A549 (cell line): ENCODE results near the gene ZC3H11A. TPM values are rescaled to one million over a fixed set of nuclear protein-coding genes. Genes with fewer than 3 reads are reported as not detected.
"Not testable (repeated sequence)": the region's sequence is repeated elsewhere in the genome, so short reads cannot be mapped to it uniquely, and the experiment has no call there.

Experiments used
- ATAC-seq, 2 experiments: fragments of 200-7000 bp in 1 of 2; fragments of >200 bp in 1 of 2; cut with Nextera tagmentation in 1 of 2; cut with Tn5 transposase in 1 of 2; 3 replicates each; pipeline versions ENCODE4 v1.8.0 to v1.9.1; 2018 to 2020; ENCODE audit warnings: mild to moderate bottlenecking in 1 of 2, moderate library complexity in 1 of 2
- CTCF ChIA-PET: fragments of 300-600 bp; sonication (Branson Sonifier 250); formaldehyde crosslinking; extraction: SDS; loops from one replicate; lab custom pipeline; 2021; ENCODE audit warnings: antibody characterized with exemption, inconsistent platforms; lab: Yijun Ruan, JAX
- POLR2A ChIA-PET: fragments of 350-600 bp; formaldehyde crosslinking; extraction: SDS; loops from one replicate; lab custom pipeline; 2021; ENCODE audit warnings: antibody characterized with exemption, inconsistent platforms; lab: Yijun Ruan, JAX
- DNase-seq, 2 experiments: peaks; one replicate each; pipeline versions ENCODE4 v3.0.0 to v3.0.0-alpha.2; 2011 to 2016; ENCODE audit warnings: low read depth in 1 of 2, low spot score in 1 of 2
- FAIRE-seq: peaks from 2 replicates; lab custom pipeline; 2011; peaks lifted over from hg19 to GRCh38; lab: Jason Lieb, UNC
- H3K27ac ChIP-seq, 2 experiments: fragments of >200 bp; sonication (Bioruptor Twin); formaldehyde crosslinking; 3 replicates each; pipeline ENCODE4 v1.5.1; 2016 to 2017
- H3K4me1 ChIP-seq: fragments of >200 bp; sonication (Bioruptor Twin); formaldehyde crosslinking; 3 replicates; pipeline ENCODE4 v1.6.1; 2016
- H3K4me2 ChIP-seq: fragments of >200 bp; sonication (Bioruptor Twin); formaldehyde crosslinking; 3 replicates; pipeline ENCODE4 v1.6.1; 2016
- H3K4me3 ChIP-seq: fragments of >200 bp; sonication (Bioruptor Twin); formaldehyde crosslinking; 3 replicates; pipeline ENCODE4 v1.5.1; 2016
- H3K9me3 ChIP-seq: fragments of >200 bp; sonication (Bioruptor Twin); formaldehyde crosslinking; 3 replicates; pipeline ENCODE4 v1.6.1; 2016
- CBX2 ChIP-seq: fragments of 200-600 bp; sonication (generic); IDR thresholded peaks from 2 replicates; pipeline ENCODE4 v1.6.1; 2016; ENCODE audit warnings: low read depth, mild to moderate bottlenecking, borderline replicate concordance
- CHD4 ChIP-seq: fragments of 200-600 bp; sonication (generic); IDR thresholded peaks from 2 replicates; pipeline ENCODE4 v1.6.1; 2016; ENCODE audit warnings: antibody characterized with exemption, mild to moderate bottlenecking, borderline replicate concordance
- EHF ChIP-seq: fragments of 250-450 bp; sonication (Bioruptor Pico); IDR thresholded peaks from 2 replicates; pipeline ENCODE4 v1.5.0; 2020; ENCODE audit warnings: mild to moderate bottlenecking
- EHMT2 ChIP-seq: fragments of 200-600 bp; sonication (generic); IDR thresholded peaks from 2 replicates; pipeline ENCODE4 v1.6.1; 2016; ENCODE audit warnings: antibody characterized with exemption, low read depth, mild to moderate bottlenecking, moderate library complexity
- ESRRA ChIP-seq: fragments of 150-350 bp; IDR thresholded peaks from 2 replicates; pipeline ENCODE4 v1.6.1; 2014; ENCODE audit warnings: mild to moderate bottlenecking, low read length, borderline replicate concordance
- HDAC2 ChIP-seq: fragments of 200-600 bp; sonication (generic); IDR thresholded peaks from 2 replicates; pipeline ENCODE4 v1.6.1; 2016
- JUNB ChIP-seq: fragments of >200 bp; sonication (Bioruptor Twin); formaldehyde crosslinking; IDR thresholded peaks from 2 replicates; pipeline ENCODE4 v1.6.1; 2016
- KDM1A ChIP-seq: fragments of 200-600 bp; sonication (generic); IDR thresholded peaks from 2 replicates; pipeline ENCODE4 v1.6.1; 2016; ENCODE audit warnings: low read depth, mild to moderate bottlenecking
- KDM5A ChIP-seq: fragments of 200-600 bp; sonication (generic); IDR thresholded peaks from 2 replicates; pipeline ENCODE4 v1.6.1; 2016; ENCODE audit warnings: antibody characterized with exemption, mild to moderate bottlenecking
- MAFK ChIP-seq: fragments of 450-650 bp; IDR thresholded peaks from 2 replicates; pipeline ENCODE4 v1.6.1; 2014; ENCODE audit not compliant: partially characterized antibody
- MAZ ChIP-seq: fragments of 150-350 bp; IDR thresholded peaks from 2 replicates; pipeline ENCODE4 v1.6.1; 2014; ENCODE audit warnings: antibody characterized with exemption, low read depth, low read length, borderline replicate concordance
- NR3C1 ChIP-seq: fragments of >200 bp; sonication (Bioruptor Twin); formaldehyde crosslinking; IDR thresholded peaks from 3 replicates; pipeline ENCODE4 v1.6.1; 2017
- POLR2AphosphoS2 ChIP-seq: conservative IDR thresholded peaks from 2 replicates; pipeline ENCODE4 v1.6.1; 2012; ENCODE audit warnings: low read length, improper control_type of control experiment, inconsistent platforms
- RCOR1 ChIP-seq: fragments of 150-350 bp; IDR thresholded peaks from 2 replicates; pipeline ENCODE4 v1.6.1; 2014; ENCODE audit warnings: antibody characterized with exemption, low read length, low read depth
- RFX5 ChIP-seq: fragments of 450-650 bp; IDR thresholded peaks from 2 replicates; pipeline ENCODE4 v1.7.1; 2014; ENCODE audit warnings: antibody characterized with exemption, mild to moderate bottlenecking, moderate library complexity
- TFCP2L1 ChIP-seq: fragments of 250-450 bp; sonication (Bioruptor Pico); IDR thresholded peaks from 2 replicates; pipeline ENCODE4 v1.5.0; 2021; ENCODE audit warnings: mild to moderate bottlenecking
- TP53 ChIP-seq: fragments of 250-450 bp; sonication (Bioruptor Pico); IDR thresholded peaks from 2 replicates; pipeline ENCODE4 v1.5.0; 2021; ENCODE audit warnings: mild to moderate bottlenecking, moderate library complexity
- ZC3H11A ChIP-seq: fragments of 450-650 bp; IDR thresholded peaks from 2 replicates; pipeline ENCODE4 v1.6.1; 2014; ENCODE audit warnings: antibody characterized with exemption, mild to moderate bottlenecking
- ZNF302 ChIP-seq: fragments of 250-450 bp; sonication (Bioruptor Pico); IDR thresholded peaks from 2 replicates; pipeline ENCODE4 v1.9.0; 2021; ENCODE audit warnings: inconsistent platforms, mild to moderate bottlenecking, moderate library complexity
- WGBS: methylation state at CpG from one replicate; pipeline ENCODE4 v1.1.6; 2017; ENCODE audit errors: missing lambda C conversion rate; 5-methylcytosine and 5-hydroxymethylcytosine counted together
- polyA plus RNA-seq, 4 experiments: library from polyadenylated mRNA; depleted of rRNA in 3 of 4; stranded (reverse); fragments of >200 nt; fragmentation: RNase III in 1 of 4; extraction: RNeasy Plus Mini Kit Qiagen cat#74134 plus additional on column Dnase treatment in 1 of 4; gene quantifications; 2 replicates in 3 of 4; 3 replicates in 1 of 4; pipeline ENCODE4 v1.2.3, GENCODE V29; 2011 to 2017
- TF ChIP-seq, protein P1 (sequence below): fragments of 200-600 bp; sonication (generic); IDR thresholded peaks from 2 replicates; pipeline ENCODE4 v1.6.1; 2016; ENCODE audit warnings: antibody characterized with exemption, mild to moderate bottlenecking, moderate library complexity
- TF ChIP-seq, protein P2 (sequence below): IDR thresholded peaks from 2 replicates; pipeline ENCODE4 v1.6.1; 2012
- TF ChIP-seq, protein P3 (sequence below): fragments of >200 bp; sonication (Bioruptor Twin); formaldehyde crosslinking; IDR thresholded peaks from 3 replicates; pipeline ENCODE4 v1.5.1; 2016

The ZC3H11A gene
- polyA plus RNA-seq, 2 of the 4 experiments (the other 2 are of a cell fraction): 42.6 to 119 TPM

GRCh38 chr1:203828002-203828401, 32.6 kb downstream of the ZC3H11A start (continued):
- TF ChIP-seq MAZ (no peak), KDM1A (no peak), JUNB (no peak), EHMT2 (no peak), RFX5 (no peak)

- 65% methylated on average over 1 of the region's 1 CpG for WGBS
- no peaks in the 10 kb centered on the region for H3K4me1 ChIP-seq
- FAIRE-seq (no peak), ATAC-seq (no peak), DNase-seq (no peak)
- POLR2A ChIA-PET: no interaction called here
- H3K4me2 ChIP-seq: no peak overlapping the region
- H3K9me3 ChIP-seq: no peaks in the 10 kb centered on the region
- CTCF ChIA-PET: interaction anchor here (0.6 kb wide), 1 partner anchor 82 kb away, joined by 4 read pairs; no protein-coding TSS in a partner anchor
- no peak for TF ChIP-seq RCOR1
- TF ChIP-seq ESRRA: no peak
- no peak for TF ChIP-seq ZNF302 (CRISPR knock-in tag)
- TF ChIP-seq POLR2AphosphoS2: no peak
- TF ChIP-seq TP53 (CRISPR knock-in tag): no peak
- TF ChIP-seq KDM5A: no peak
- no peak for TF ChIP-seq ZC3H11A
- TF ChIP-seq NR3C1: no peak
- no peak for TF ChIP-seq TFCP2L1
- no peak for TF ChIP-seq HDAC2
- no peak for TF ChIP-seq MAFK
- TF ChIP-seq EHF (CRISPR knock-in tag): no peak
- TF ChIP-seq, protein P1, sequence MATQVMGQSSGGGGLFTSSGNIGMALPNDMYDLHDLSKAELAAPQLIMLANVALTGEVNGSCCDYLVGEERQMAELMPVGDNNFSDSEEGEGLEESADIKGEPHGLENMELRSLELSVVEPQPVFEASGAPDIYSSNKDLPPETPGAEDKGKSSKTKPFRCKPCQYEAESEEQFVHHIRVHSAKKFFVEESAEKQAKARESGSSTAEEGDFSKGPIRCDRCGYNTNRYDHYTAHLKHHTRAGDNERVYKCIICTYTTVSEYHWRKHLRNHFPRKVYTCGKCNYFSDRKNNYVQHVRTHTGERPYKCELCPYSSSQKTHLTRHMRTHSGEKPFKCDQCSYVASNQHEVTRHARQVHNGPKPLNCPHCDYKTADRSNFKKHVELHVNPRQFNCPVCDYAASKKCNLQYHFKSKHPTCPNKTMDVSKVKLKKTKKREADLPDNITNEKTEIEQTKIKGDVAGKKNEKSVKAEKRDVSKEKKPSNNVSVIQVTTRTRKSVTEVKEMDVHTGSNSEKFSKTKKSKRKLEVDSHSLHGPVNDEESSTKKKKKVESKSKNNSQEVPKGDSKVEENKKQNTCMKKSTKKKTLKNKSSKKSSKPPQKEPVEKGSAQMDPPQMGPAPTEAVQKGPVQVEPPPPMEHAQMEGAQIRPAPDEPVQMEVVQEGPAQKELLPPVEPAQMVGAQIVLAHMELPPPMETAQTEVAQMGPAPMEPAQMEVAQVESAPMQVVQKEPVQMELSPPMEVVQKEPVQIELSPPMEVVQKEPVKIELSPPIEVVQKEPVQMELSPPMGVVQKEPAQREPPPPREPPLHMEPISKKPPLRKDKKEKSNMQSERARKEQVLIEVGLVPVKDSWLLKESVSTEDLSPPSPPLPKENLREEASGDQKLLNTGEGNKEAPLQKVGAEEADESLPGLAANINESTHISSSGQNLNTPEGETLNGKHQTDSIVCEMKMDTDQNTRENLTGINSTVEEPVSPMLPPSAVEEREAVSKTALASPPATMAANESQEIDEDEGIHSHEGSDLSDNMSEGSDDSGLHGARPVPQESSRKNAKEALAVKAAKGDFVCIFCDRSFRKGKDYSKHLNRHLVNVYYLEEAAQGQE: no peak
- TF ChIP-seq, protein P2, sequence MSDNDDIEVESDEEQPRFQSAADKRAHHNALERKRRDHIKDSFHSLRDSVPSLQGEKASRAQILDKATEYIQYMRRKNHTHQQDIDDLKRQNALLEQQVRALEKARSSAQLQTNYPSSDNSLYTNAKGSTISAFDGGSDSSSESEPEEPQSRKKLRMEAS: no peak
- TF ChIP-seq CBX2: no peak
- no peak for TF ChIP-seq CHD4
- TF ChIP-seq, protein P3, sequence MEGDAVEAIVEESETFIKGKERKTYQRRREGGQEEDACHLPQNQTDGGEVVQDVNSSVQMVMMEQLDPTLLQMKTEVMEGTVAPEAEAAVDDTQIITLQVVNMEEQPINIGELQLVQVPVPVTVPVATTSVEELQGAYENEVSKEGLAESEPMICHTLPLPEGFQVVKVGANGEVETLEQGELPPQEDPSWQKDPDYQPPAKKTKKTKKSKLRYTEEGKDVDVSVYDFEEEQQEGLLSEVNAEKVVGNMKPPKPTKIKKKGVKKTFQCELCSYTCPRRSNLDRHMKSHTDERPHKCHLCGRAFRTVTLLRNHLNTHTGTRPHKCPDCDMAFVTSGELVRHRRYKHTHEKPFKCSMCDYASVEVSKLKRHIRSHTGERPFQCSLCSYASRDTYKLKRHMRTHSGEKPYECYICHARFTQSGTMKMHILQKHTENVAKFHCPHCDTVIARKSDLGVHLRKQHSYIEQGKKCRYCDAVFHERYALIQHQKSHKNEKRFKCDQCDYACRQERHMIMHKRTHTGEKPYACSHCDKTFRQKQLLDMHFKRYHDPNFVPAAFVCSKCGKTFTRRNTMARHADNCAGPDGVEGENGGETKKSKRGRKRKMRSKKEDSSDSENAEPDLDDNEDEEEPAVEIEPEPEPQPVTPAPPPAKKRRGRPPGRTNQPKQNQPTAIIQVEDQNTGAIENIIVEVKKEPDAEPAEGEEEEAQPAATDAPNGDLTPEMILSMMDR: no peak
- no peak overlapping the region for H3K27ac ChIP-seq
- no peak overlapping the region for H3K4me3 ChIP-seq
Measured at GRCh38 chr1:203828503-203828902, 33.1 kb downstream of the ZC3H11A start.

GRCh38 chr1:203829247-203829646, 33.8 kb downstream of the ZC3H11A start:
- FAIRE-seq, POLR2A ChIA-PET, H3K9me3 ChIP-seq, ATAC-seq, CTCF ChIA-PET, H3K27ac ChIP-seq, H3K4me2 ChIP-seq, H3K4me1 ChIP-seq, H3K4me3 ChIP-seq, DNase-seq: not testable (repeated sequence)
- WGBS: 87% methylated on average over 5 of the region's 5 CpGs
